Measurements from ENCODE around the gene GSTA3. TPM values are rescaled to one million over a fixed set of nuclear protein-coding genes. Genes with fewer than 3 reads are reported as not detected.
"Not testable (repeated sequence)": the region's sequence is repeated elsewhere in the genome, so short reads cannot be mapped to it uniquely, and the experiment has no call there.

GSTA3 gene
- total RNA-seq, 4 donors from 2014 or later = 12.4 to 17.4 (median 16.3) TPM

- Histone ChIP-seq H3K9me3 (no peaks in the 10 kb centered on the region), H3K4me3 (no peak overlapping the region), H3K4me1 (no peaks in the 10 kb centered on the region), H3K27me3 (peaks cover 2% of the 10 kb centered on the region), H3K36me3 (no peaks in the 10 kb centered on the region), H3K27ac (no peak overlapping the region)
- no peak for TF ChIP-seq POLR2AphosphoS5 (IDR thresholded peaks at IDR 0.05)
- TF ChIP-seq CTCF (IDR thresholded peaks at IDR 0.05) = no peak
- no peak for TF ChIP-seq EP300 (IDR thresholded peaks at IDR 0.05)
- no peak for TF ChIP-seq POLR2A (IDR thresholded peaks at IDR 0.05)
- no peak for DNase-seq (ENCODE audit: low spot score in 2 of 2)
- WGBS = 91% methylated on average over 4 of the region's 4 CpGs
Observed at GRCh38 chr6:52858416-52858815, 51.1 kb downstream of the GSTA3 start.

GRCh38 chr6:52856137-52856536 is 53.4 kb downstream of the GSTA3 start:
- DNase-seq (ENCODE audit: low spot score in 2 of 2); H3K4me3 ChIP-seq; H3K36me3 ChIP-seq; H3K27ac ChIP-seq; H3K27me3 ChIP-seq; H3K4me1 ChIP-seq; H3K9me3 ChIP-seq: not testable (repeated sequence)
- WGBS = 0% methylated on average over 2 of the region's 3 CpGs

- Histone ChIP-seq H3K27me3 (no peaks in the 10 kb centered on the region), H3K36me3 (no peaks in the 10 kb centered on the region), H3K9me3 (no peaks in the 10 kb centered on the region), H3K27ac (no peak overlapping the region), H3K4me1 (no peaks in the 10 kb centered on the region), H3K4me3 (no peak overlapping the region)
- no peak for DNase-seq (ENCODE audit: low spot score in 2 of 2)
- 61% methylated on average over 4 of the region's 4 CpGs for WGBS
- TF ChIP-seq POLR2AphosphoS5 (IDR thresholded peaks at IDR 0.05) (no peak), CTCF (IDR thresholded peaks at IDR 0.05) (no peak), POLR2A (IDR thresholded peaks at IDR 0.05) (no peak), EP300 (IDR thresholded peaks at IDR 0.05) (no peak)
Observed at GRCh38 chr6:52849137-52849536, 60.4 kb downstream of the GSTA3 start.

Other genes starting within 250 kb of the GSTA3 start
- 10 to 100 TPM; 10.1 to 15.7 (median 12.4) TPM for gene TMEM14A, start 238.6 kb downstream of the GSTA3 start, total RNA-seq
- not detected for gene GSTA2, start 146.2 kb downstream of the GSTA3 start, total RNA-seq
- not detected for gene GSTA1, start 105.9 kb downstream of the GSTA3 start, total RNA-seq
- gene GSTA5, start 68.9 kb downstream of the GSTA3 start, total RNA-seq = not detected
- gene GSTA4, start 85.6 kb upstream of the GSTA3 start, total RNA-seq = 100 to 1,000 TPM; 108 to 164 (median 132) TPM
- gene CILK1, start 152.1 kb upstream of the GSTA3 start, total RNA-seq = 10 to 100 TPM; 15.4 to 26.5 (median 19.8) TPM
- 100 to 1,000 TPM in 1 of 4 donors, 10 to 100 TPM in 3; 35.2 to 113 (median 43.2) TPM for gene FBXO9, start 155.7 kb upstream of the GSTA3 start, total RNA-seq
- under 1 TPM in 1 of 4 donors, not detected in 3; 0.24 TPM for gene GCM1, start 239.1 kb upstream of the GSTA3 start, total RNA-seq